GM23248 (cell line): ENCODE data around the gene PALS2.

Experiments
- EZH2 ChIP-seq: fragments of 200-600 bp; sonication (generic); IDR thresholded peaks from 2 replicates; pipeline ENCODE4 v1.6.1; 2018; ENCODE audit warnings: antibody characterized with exemption, mild to moderate bottlenecking; ENCODE audit not compliant: insufficient read depth, poor library complexity, severe bottlenecking
- EZH2phosphoT487 ChIP-seq: fragments of 200-600 bp; sonication (generic); IDR thresholded peaks from 2 replicates; pipeline ENCODE4 v1.6.1; 2018; ENCODE audit warnings: antibody characterized with exemption, moderate library complexity, mild to moderate bottlenecking, low read depth; ENCODE audit not compliant: insufficient read depth

DNA sequence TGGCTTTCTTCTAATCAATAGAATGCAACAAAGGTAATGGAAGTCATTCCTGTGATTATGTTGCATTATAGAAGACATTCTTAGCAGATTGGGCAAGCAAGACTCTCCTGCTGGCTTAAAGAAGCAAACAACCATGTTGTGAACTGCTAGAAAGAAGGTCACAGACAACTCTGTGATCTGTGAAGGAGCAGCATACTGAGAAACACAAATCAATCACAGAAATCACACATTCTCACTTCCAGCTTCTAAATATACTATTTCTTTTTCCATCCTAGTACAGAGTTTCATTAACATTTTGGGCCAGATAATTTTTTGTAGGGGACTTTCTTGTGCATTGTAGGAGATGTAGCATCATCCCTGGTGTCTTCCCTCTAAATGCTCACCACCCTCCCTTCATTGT, 28.0 kb upstream of the PALS2 start:
- TF ChIP-seq EZH2: no peak
- no peak for TF ChIP-seq EZH2phosphoT487
